RWPE1 (cell line): ENCODE results near the gene CEP85L.

Experiments
- CTCF ChIA-PET: fragments of 350-600 bp; sonication (Branson Sonifier 250); formaldehyde crosslinking; extraction: SDS; loops from one replicate; lab custom pipeline; 2021; lab: Yijun Ruan, JAX
- POLR2A ChIA-PET: fragments of 400-600 bp; formaldehyde crosslinking; extraction: SDS; loops from one replicate; lab custom pipeline; 2020; ENCODE audit warnings: antibody characterized with exemption; ENCODE audit not compliant: low non-redundant PET; lab: Yijun Ruan, JAX
- DNase-seq: peaks from one replicate; pipeline ENCODE4 v3.0.0; 2012; ENCODE audit warnings: low spot score
- H3K27ac ChIP-seq: fragments of 450-650 bp; 2 replicates; pipeline ENCODE4 v1.5.1; 2017
- TF ChIP-seq, protein P1 (sequence below): fragments of 450-650 bp; conservative IDR thresholded peaks from 2 replicates; pipeline ENCODE4 v1.5.1; 2017; ENCODE audit warnings: low read depth, mild to moderate bottlenecking

CEP85L gene

DNA sequence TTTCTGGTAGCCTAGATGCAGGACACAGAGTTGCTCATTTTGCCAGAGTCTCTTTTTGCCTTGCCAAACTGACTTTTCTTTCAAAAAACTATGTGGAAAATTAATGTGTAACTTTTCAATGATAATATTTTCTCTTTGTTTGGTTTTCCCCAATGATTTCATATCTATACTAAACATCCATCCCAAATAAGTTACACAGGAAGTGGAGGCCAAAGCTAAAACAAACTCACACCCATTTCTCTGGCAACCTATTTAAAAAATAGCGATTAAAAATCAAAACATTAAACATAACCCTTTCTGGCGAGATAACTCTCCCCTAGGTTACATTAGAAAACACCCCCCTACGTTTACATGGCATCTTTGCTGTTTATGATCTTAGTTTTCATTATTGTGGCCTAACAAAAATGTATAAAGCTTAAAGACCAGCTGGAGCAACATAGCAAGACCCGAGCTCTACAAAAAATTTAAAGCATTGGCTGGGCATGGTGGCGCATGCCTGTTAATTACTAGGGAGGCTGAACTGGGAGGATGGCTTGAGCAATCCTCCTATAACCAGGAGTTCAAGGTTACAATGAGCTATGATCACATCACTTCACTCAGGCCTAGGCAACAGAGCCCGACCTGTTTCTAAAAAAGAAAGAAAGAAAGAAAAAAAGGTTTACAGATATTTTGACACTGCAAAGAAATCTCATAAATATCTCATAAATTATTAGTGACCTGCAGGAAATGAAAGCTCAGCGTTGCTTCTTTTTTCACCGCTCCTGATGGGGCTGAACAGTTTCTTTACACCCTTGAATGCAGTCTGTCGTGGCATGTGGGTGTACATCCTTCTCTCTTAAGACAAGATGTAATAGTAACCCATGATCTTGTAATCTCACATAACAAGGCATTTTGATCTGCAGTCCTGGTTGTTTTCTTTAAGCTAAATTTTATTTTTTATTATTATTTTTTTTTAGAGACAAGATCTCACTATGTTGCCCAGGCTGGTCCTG is 32.8 kb upstream of the CEP85L start:
- ChIA-PET POLR2A (no interaction called here), CTCF (no interaction called here)
- DNase-seq, result no peak
- TF ChIP-seq, protein P1, sequence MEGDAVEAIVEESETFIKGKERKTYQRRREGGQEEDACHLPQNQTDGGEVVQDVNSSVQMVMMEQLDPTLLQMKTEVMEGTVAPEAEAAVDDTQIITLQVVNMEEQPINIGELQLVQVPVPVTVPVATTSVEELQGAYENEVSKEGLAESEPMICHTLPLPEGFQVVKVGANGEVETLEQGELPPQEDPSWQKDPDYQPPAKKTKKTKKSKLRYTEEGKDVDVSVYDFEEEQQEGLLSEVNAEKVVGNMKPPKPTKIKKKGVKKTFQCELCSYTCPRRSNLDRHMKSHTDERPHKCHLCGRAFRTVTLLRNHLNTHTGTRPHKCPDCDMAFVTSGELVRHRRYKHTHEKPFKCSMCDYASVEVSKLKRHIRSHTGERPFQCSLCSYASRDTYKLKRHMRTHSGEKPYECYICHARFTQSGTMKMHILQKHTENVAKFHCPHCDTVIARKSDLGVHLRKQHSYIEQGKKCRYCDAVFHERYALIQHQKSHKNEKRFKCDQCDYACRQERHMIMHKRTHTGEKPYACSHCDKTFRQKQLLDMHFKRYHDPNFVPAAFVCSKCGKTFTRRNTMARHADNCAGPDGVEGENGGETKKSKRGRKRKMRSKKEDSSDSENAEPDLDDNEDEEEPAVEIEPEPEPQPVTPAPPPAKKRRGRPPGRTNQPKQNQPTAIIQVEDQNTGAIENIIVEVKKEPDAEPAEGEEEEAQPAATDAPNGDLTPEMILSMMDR, result no peak
- H3K27ac ChIP-seq, result no peak overlapping the region

DNA sequence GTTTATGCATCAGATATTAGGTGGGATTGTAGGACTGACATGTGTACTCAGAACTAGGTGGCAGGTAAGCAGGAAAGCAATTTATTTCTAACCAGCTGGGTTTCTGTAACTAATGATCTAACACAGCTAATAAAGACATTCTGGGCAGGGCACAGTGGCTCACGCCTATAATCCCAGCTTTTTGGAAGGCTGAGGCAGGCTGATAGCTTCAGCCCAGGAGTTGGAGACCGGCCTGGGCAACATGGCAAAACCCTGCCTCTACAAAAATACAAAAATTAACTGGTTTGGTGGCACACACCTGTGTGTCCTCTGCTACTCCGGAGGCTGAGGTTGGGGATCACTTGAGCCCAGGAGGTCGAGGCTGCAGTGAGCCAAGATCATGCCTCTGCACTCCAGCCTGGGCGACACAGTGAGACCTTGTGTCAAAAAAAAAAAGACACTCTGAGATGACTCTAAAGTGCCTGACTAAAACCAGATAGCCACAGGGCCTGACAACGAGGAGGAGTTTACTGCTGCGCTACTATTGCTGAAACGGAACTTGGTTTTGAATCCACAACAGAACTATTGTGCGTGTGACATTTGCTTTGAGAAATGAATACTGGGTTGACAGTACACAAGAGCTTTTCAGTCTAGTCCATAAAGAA is 29.2 kb upstream of the CEP85L start:
- TF ChIP-seq, protein P1, result no peak
- ChIA-PET CTCF (interaction anchor here (0.7 kb wide), 1 partner anchor 83 kb away, joined by 3 read pairs; no protein-coding TSS in a partner anchor), POLR2A (no interaction called here)
- DNase-seq, result no peak
- H3K27ac ChIP-seq, result no peak overlapping the region

DNA sequence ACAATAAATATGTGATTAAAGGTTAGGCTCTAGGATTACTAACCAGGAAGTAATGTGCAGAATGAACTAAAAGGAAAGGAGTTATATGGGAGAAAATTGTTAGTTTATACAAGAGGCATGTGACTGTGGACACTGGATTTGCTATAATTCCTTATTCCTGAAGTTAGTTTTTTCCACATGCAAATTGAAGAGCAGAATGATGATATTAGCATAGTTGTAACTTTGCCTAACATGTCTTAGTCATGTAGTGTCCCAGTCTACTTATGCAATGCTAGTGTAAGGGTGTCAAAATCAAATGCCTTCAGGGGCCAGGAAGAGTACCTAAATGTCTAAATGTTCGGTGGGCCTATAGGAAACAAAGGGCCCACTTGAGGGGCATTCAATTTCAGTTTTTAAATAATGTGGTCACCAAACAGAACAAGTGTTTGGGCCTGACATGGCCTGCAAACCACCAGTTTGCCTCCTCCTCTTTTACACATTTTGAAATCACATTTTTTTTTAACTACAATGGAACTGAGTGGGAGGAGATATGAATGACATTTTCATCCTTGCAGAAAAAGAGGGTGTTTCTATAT is 28.0 kb upstream of the CEP85L start:
- ChIA-PET CTCF (no interaction called here), POLR2A (no interaction called here)
- TF ChIP-seq, protein P1, result no peak
- no peak for DNase-seq
- H3K27ac ChIP-seq, result no peak overlapping the region

DNA sequence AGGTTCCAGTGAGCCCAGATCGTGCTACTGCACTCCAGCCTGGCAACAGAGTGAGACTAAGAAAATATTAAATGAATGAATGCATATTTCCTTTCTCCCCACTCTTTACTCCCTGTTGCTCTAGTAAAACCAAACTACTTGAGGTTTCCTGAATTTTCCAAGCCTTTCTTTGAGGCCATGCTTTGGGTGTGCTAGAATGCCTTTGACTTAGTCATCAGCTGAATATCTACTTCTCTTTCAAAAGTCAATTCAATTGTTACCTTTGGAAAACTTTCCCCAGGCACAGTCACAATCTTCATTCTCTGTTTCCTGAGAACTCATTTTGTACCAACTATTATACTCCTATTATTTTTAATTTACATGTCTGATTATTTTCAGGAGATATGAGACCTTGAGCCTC is 27.5 kb upstream of the CEP85L start:
- DNase-seq, result no peak
- TF ChIP-seq, protein P1, result no peak
- no peak overlapping the region for H3K27ac ChIP-seq
- CTCF ChIA-PET, result no interaction called here
- POLR2A ChIA-PET, result no interaction called here

DNA sequence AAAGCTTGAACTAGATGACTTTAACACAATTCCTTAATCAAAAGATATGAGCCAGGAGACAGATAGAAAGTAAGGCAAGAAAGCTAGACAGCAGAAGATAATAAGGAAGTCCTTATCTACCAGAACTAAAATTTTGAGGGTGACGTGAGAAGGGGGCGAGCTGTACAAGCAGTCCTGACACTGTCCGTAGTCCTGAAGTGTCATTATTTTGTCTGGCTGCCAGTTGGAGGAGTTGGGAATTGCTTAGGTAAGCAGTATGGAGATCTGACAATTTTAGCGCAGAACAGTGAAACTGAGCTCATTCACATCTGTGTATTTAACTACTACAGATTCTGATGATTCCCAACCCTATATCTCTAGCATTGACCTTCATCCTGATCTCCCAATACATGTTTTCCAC is 25.8 kb upstream of the CEP85L start:
- POLR2A ChIA-PET, result no interaction called here

DNA sequence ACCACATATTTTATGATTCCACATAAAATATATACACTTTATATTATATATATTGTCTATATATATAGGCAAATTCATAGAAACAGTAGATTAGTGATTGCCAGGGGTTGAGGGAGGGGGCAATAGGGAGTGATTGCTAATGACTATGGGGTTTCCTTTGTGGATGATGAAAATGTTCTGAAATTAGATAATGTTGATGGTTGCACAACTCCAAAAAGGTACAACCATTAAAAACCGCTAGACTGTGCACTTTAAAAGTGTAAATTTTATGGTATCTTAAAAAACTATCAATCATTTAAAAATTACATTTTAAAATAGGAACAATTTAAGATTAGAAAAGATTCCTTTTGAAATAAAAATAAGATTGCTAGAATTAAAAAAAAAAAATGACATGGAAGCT is 23.8 kb upstream of the CEP85L start:
- CTCF ChIA-PET, result interaction anchor here (0.6 kb wide), 1 partner anchor 77 kb away, joined by 4 read pairs; no protein-coding TSS in a partner anchor
- TF ChIP-seq, protein P1, result no peak

More for the DNA sequence above, 25.8 kb upstream of the CEP85L start:
- no peak for DNase-seq
- CTCF ChIA-PET, result no interaction called here
- TF ChIP-seq, protein P1, result no peak
- no peak overlapping the region for H3K27ac ChIP-seq

More for the DNA sequence above, 23.8 kb upstream of the CEP85L start:
- no peak for DNase-seq
- POLR2A ChIA-PET, result no interaction called here
- H3K27ac ChIP-seq, result no peak overlapping the region
